ENCODE results near the gene CNKSR1. TPM values are rescaled to one million over a fixed set of nuclear protein-coding genes. Genes with fewer than 3 reads are reported as not detected.

The CNKSR1 gene
- total RNA-seq, 2 experiments from 2014 or later: 1.2 to 1.4 TPM

DNA sequence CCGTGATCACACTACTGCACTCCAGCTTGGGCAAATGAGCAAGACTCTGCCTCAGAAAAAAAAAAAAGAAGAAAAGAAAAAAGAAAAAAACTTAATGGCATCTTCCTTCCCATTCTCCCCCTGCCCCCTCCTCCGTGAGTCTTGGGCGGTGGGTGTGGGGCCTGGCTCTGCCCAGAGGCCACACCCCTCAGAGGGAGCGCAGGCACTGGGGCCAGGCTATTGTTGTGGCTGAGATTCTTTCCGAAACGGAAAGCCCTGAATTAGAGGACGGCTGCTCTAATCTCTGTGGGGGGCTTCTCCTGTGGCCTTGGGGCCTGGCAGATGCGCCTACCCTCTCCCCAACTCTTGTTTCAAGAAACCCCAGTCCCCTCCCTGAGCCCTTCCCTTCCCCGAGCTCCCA is 22.5 kb upstream of the CNKSR1 start:
- no peak overlapping the region for H3K27ac Mint-ChIP-seq
- H3K27me3 Mint-ChIP-seq: peaks cover 22% of the 10 kb centered on the region
- TF ChIP-seq CTCF (IDR thresholded peaks at IDR 0.05): no peak
- H3K4me1 Mint-ChIP-seq (ENCODE audit: low read depth): peaks cover 3% of the 10 kb centered on the region
- ChIA-PET POLR2A (interaction anchor here (1.1 to 1.8 kb wide), 2 partner anchors 28 to 164 kb away, joined by 4 to 5 read pairs; no protein-coding TSS in a partner anchor), CTCF (interaction anchor here (1.6 to 1.9 kb wide), 3 partner anchors 10 to 53 kb away, joined by 4 to 13 read pairs (median 7); partner anchors contain the start of gene ZNF593)
- no peak overlapping the region for H3K4me3 Mint-ChIP-seq
- intact Hi-C loops (cut with micrococcal nuclease): no loop called here
- ATAC-seq (no peak), DNase-seq (no peak)
- H3K36me3 Mint-ChIP-seq (ENCODE audit: low read depth): no peaks in the 10 kb centered on the region
- no peaks in the 10 kb centered on the region for H3K9me3 Mint-ChIP-seq

GRCh38 chr1:26155370-26156284 is 21.7 kb upstream of the CNKSR1 start:
- Mint-ChIP-seq H3K27me3 (peaks cover 22% of the 10 kb centered on the region), H3K9me3 (no peaks in the 10 kb centered on the region), H3K27ac (no peak overlapping the region), H3K4me1 (ENCODE audit: low read depth) (peaks cover 3% of the 10 kb centered on the region), H3K36me3 (ENCODE audit: low read depth) (no peaks in the 10 kb centered on the region), H3K4me3 (no peak overlapping the region)
- ATAC-seq (no peak), DNase-seq (no peak)
- ChIA-PET CTCF (interaction anchor here (0.8 to 3.1 kb wide), 5 partner anchors 10 to 54 kb away, joined by 3 to 25 read pairs (median 7); partner anchors contain the start of gene ZNF593), POLR2A (interaction anchor here (1.1 to 1.8 kb wide), 3 partner anchors 11 to 96 kb away, joined by 3 to 5 read pairs (median 3); no protein-coding TSS in a partner anchor)
- no peak for TF ChIP-seq CTCF (IDR thresholded peaks at IDR 0.05)
- intact Hi-C loops (cut with micrococcal nuclease): no loop called here

GRCh38 chr1:26156285-26157038 is 20.8 kb upstream of the CNKSR1 start:
- CTCF ChIA-PET: interaction anchor here (0.8 to 3.1 kb wide), 9 partner anchors 9 to 207 kb away, joined by 3 to 25 read pairs (median 3); partner anchors contain the start of gene ZNF593
- peak; percentile 39 for ATAC-seq

GRCh38 chr1:26158271-26158907 is 18.9 kb upstream of the CNKSR1 start:
- H3K4me1 Mint-ChIP-seq (ENCODE audit: low read depth): peaks cover 7% of the 10 kb centered on the region
- no peak for TF ChIP-seq CTCF (IDR thresholded peaks at IDR 0.05)
- H3K4me3 Mint-ChIP-seq: no peak overlapping the region
- intact Hi-C loops (cut with micrococcal nuclease): no loop called here
- ATAC-seq (no peak), DNase-seq (no peak)
- no peaks in the 10 kb centered on the region for H3K9me3 Mint-ChIP-seq
- CTCF ChIA-PET: interaction anchor here (0.8 to 3.1 kb wide), 2 partner anchors 11 to 13 kb away, joined by 3 to 25 read pairs; partner anchors contain the start of gene ZNF593
- H3K36me3 Mint-ChIP-seq (ENCODE audit: low read depth): no peaks in the 10 kb centered on the region
- POLR2A ChIA-PET: interaction anchor here (1.4 to 2.0 kb wide), 2 partner anchors 12 to 35 kb away, joined by 4 read pairs; partner anchors contain the start of gene ZNF593
- H3K27ac Mint-ChIP-seq: no peak overlapping the region
- H3K27me3 Mint-ChIP-seq: peaks cover 32% of the 10 kb centered on the region

More at GRCh38 chr1:26156285-26157038, 20.8 kb upstream of the CNKSR1 start:
- intact Hi-C loops (cut with micrococcal nuclease): no loop called here
- Mint-ChIP-seq H3K4me1 (ENCODE audit: low read depth) (peaks cover 3% of the 10 kb centered on the region), H3K27me3 (peaks cover 25% of the 10 kb centered on the region), H3K27ac (no peak overlapping the region), H3K4me3 (no peak overlapping the region), H3K36me3 (ENCODE audit: low read depth) (no peaks in the 10 kb centered on the region), H3K9me3 (no peaks in the 10 kb centered on the region)
- POLR2A ChIA-PET: interaction anchor here (1.1 to 1.2 kb wide), 4 partner anchors 9 to 97 kb away, joined by 3 read pairs; no protein-coding TSS in a partner anchor
- no peak for TF ChIP-seq CTCF (IDR thresholded peaks at IDR 0.05)
- DNase-seq: no peak

Measured in activated CD8-positive, alpha-beta T cell treated with anti-CD3 and anti-CD28 coated beads for 36 hours (primary cell).